GM23338 (cell line): ENCODE data around the gene RPL27A. TPM values are rescaled to one million over a fixed set of nuclear protein-coding genes. Genes with fewer than 3 reads are reported as not detected.

Source experiments
- ATAC-seq: fragments of 200-7000 bp; cut with Tn5 transposase; 3 replicates; pipeline ENCODE4 v1.9.1; 2020
- DNase-seq: peaks from one replicate; pipeline ENCODE4 v3.0.0-alpha.2; 2015; ENCODE audit warnings: low spot score
- H2AFZ ChIP-seq: fragments of 200-600 bp; sonication (generic); 2 replicates; pipeline ENCODE4 v1.8.0; 2016; ENCODE audit warnings: antibody characterized with exemption, mild to moderate bottlenecking, moderate library complexity
- H3F3A ChIP-seq: fragments of 200-600 bp; sonication (generic); replicated peaks from 2 replicates; pipeline ENCODE4 v1.8.0; 2017; ENCODE audit warnings: antibody characterized with exemption, mixed run types, low read depth
- H3K27ac ChIP-seq: fragments of 200-600 bp; sonication (generic); 2 replicates; pipeline ENCODE4 v1.6.1; 2016; ENCODE audit warnings: low read depth
- H3K27me3 ChIP-seq: fragments of 200-600 bp; sonication (generic); 2 replicates; pipeline ENCODE4 v1.8.0; 2016; ENCODE audit warnings: mild to moderate bottlenecking, mixed run types, moderate library complexity; ENCODE audit not compliant: insufficient read depth
- H3K36me3 ChIP-seq: fragments of 200-600 bp; sonication (generic); 2 replicates; pipeline ENCODE4 v1.8.0; 2016; ENCODE audit warnings: mild to moderate bottlenecking; ENCODE audit not compliant: insufficient read depth
- H3K4me1 ChIP-seq: fragments of 200-600 bp; sonication (generic); 2 replicates; pipeline ENCODE4 v1.8.0; 2016; ENCODE audit warnings: mild to moderate bottlenecking, moderate library complexity; ENCODE audit not compliant: insufficient read depth
- H3K4me2 ChIP-seq: fragments of 200-600 bp; sonication (generic); 2 replicates; pipeline ENCODE4 v1.7.1; 2017; ENCODE audit warnings: mixed run types
- H3K4me3 ChIP-seq: fragments of 200-600 bp; sonication (generic); 2 replicates; pipeline ENCODE4 v1.6.1; 2016; ENCODE audit warnings: mixed run types
- H3K79me2 ChIP-seq: fragments of 200-600 bp; sonication (generic); replicated peaks from 2 replicates; pipeline ENCODE4 v1.8.0; 2017; ENCODE audit warnings: mild to moderate bottlenecking; ENCODE audit not compliant: insufficient read depth
- H3K9me2 ChIP-seq: fragments of 200-600 bp; sonication (generic); 2 replicates; pipeline ENCODE4 v1.8.0; 2017; ENCODE audit not compliant: insufficient read depth
- H4K20me1 ChIP-seq: fragments of 200-600 bp; sonication (generic); replicated peaks from 2 replicates; pipeline ENCODE4 v1.8.0; 2017; ENCODE audit warnings: mild to moderate bottlenecking; ENCODE audit not compliant: insufficient read depth
- H3K27ac Mint-ChIP-seq: 2 replicates; pipeline ENCODE4 v1.8.0; 2020; ENCODE audit warnings: inconsistent platforms, mild to moderate bottlenecking, moderate library complexity, mixed read lengths
- H3K27me3 Mint-ChIP-seq: 3 replicates; pipeline ENCODE4 v1.8.0; 2022; ENCODE audit warnings: low read depth, mild to moderate bottlenecking, moderate library complexity, mixed read lengths, inconsistent platforms; ENCODE audit not compliant: insufficient read depth, poor library complexity
- H3K36me3 Mint-ChIP-seq: 3 replicates; pipeline ENCODE4 v1.8.0; 2021; ENCODE audit warnings: low read depth, mild to moderate bottlenecking, inconsistent platforms, moderate library complexity, mixed read lengths
- H3K4me1 Mint-ChIP-seq: 3 replicates; pipeline ENCODE4 v1.8.0; 2020; ENCODE audit warnings: mild to moderate bottlenecking, inconsistent platforms, mixed read lengths
- H3K4me3 Mint-ChIP-seq: 3 replicates; pipeline ENCODE4 v1.8.0; 2021; ENCODE audit warnings: moderate library complexity, mild to moderate bottlenecking, inconsistent platforms, mixed read lengths
- H3K9me3 Mint-ChIP-seq: 3 replicates; pipeline ENCODE4 v1.8.0; 2020; ENCODE audit warnings: moderate library complexity, mild to moderate bottlenecking, inconsistent platforms, mixed read lengths
- CREB1 ChIP-seq: fragments of 250-450 bp; sonication (Bioruptor Pico); IDR thresholded peaks from 2 replicates; pipeline ENCODE4 v1.5.0; 2020; ENCODE audit warnings: low read depth, mild to moderate bottlenecking, moderate library complexity
- EZH2 ChIP-seq: fragments of 200-600 bp; sonication (generic); IDR thresholded peaks from one replicate; pipeline ENCODE4 v1.8.0; 2017; ENCODE audit warnings: antibody characterized with exemption, mild to moderate bottlenecking, low read depth; ENCODE audit not compliant: unreplicated experiment
- EZH2phosphoT487 ChIP-seq: fragments of 200-600 bp; sonication (generic); IDR thresholded peaks from one replicate; pipeline ENCODE4 v1.8.1; 2018; ENCODE audit warnings: antibody characterized with exemption; ENCODE audit not compliant: unreplicated experiment
- JUNB ChIP-seq: IDR thresholded peaks from one replicate; pipeline ENCODE4 v1.6.1; 2016; ENCODE audit warnings: antibody characterized with exemption; ENCODE audit not compliant: unreplicated experiment
- NANOG ChIP-seq: IDR thresholded peaks from 2 replicates; pipeline ENCODE4 v1.6.1; 2016; ENCODE audit warnings: antibody characterized with exemption, borderline replicate concordance
- POLR2AphosphoS5 ChIP-seq: IDR thresholded peaks from 2 replicates; pipeline ENCODE4 v1.6.1; 2016; ENCODE audit warnings: antibody characterized with exemption, low read depth
- STAT1 ChIP-seq: IDR thresholded peaks from one replicate; pipeline ENCODE4 v1.6.1; 2016; ENCODE audit warnings: antibody characterized with exemption; ENCODE audit not compliant: unreplicated experiment
- ZNF114 ChIP-seq: fragments of 250-450 bp; sonication (Bioruptor Pico); IDR thresholded peaks from 2 replicates; pipeline ENCODE4 v1.5.0; 2020; ENCODE audit warnings: mild to moderate bottlenecking, moderate library complexity
- ZNF331 ChIP-seq: fragments of 250-450 bp; sonication (Bioruptor Pico); IDR thresholded peaks from 2 replicates; pipeline ENCODE4 v1.5.0; 2020; ENCODE audit warnings: low read depth, mild to moderate bottlenecking, moderate library complexity
- polyA plus RNA-seq: library from polyadenylated mRNA; unstranded; fragments of >200 nt; fragmentation: Nextera tagmentation; extraction: Ambion mirVana; gene quantifications from 2 replicates; pipeline ENCODE4 v1.2.1, GENCODE V29; 2016
- total RNA-seq: library from RNA; depleted of rRNA; stranded (reverse); fragments of >200 nt; shearing (Covaris generic); gene quantifications from 2 replicates; pipeline ENCODE4 v1.2.3, GENCODE V29; 2014
- TF ChIP-seq, protein P1 (sequence below): IDR thresholded peaks from one replicate; pipeline ENCODE4 v1.6.1; 2018; ENCODE audit warnings: antibody characterized with exemption; ENCODE audit not compliant: unreplicated experiment
- TF ChIP-seq, protein P2 (sequence below): IDR thresholded peaks from 2 replicates; pipeline ENCODE4 v1.6.1; 2016; ENCODE audit warnings: antibody characterized with exemption
- TF ChIP-seq, protein P3 (sequence below): fragments of 250-450 bp; sonication (Bioruptor Pico); IDR thresholded peaks from 2 replicates; pipeline ENCODE4 v1.5.0; 2020; ENCODE audit warnings: mild to moderate bottlenecking, moderate library complexity
- TF ChIP-seq, protein P4 (sequence below), 2 experiments: fragments of 200-600 bp in 1 of 2; sonication (generic) in 1 of 2; conservative IDR thresholded peaks; 2 replicates each; pipeline versions ENCODE4 v1.5.1 to v1.6.1; 2016 to 2017; ENCODE audit warnings: antibody characterized with exemption in 2 of 2, low read depth in 2 of 2, mild to moderate bottlenecking in 2 of 2, moderate library complexity in 1 of 2

Gene RPL27A
- total and polyA plus RNA-seq, 2 experiments from 2014 or later, result 1,283 to 3,167 TPM

DNA sequence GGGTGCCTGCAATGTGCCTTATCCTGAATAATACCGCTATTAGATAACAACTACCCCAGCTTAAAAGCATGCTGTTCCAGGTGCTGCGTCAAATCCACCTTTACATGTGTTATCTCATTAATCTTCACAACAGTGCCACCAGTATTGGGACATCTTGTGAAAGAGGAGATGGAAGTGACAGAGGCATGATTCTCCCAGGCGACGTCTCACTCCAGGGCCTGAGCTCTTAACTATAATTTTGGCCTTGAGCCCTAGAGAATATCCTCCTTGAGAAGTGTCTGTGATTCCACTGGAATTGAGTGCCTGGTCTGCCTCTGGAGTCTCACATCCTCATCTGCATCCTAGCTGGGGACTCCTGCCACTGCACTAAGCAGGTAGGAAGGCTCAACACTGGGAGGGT lies 43.8 kb downstream of the RPL27A start:
- Mint-ChIP-seq H3K27ac (no peak overlapping the region), H3K27me3 (peaks cover 12% of the 10 kb centered on the region)
- no peaks in the 10 kb centered on the region for H4K20me1 ChIP-seq

More for the DNA sequence above, 43.8 kb downstream of the RPL27A start:
- no peaks in the 10 kb centered on the region for H3K9me3 Mint-ChIP-seq
- Histone ChIP-seq H3K27ac (no peak overlapping the region), H3F3A (no peaks in the 10 kb centered on the region), H3K79me2 (no peaks in the 10 kb centered on the region), H3K4me2 (no peak overlapping the region), H3K9me2 (no peaks in the 10 kb centered on the region), H3K4me1 (peaks cover 11% of the 10 kb centered on the region; the same call in 1 of the 2 replicates), H3K27me3 (no peaks in the 10 kb centered on the region), H3K36me3 (no peaks in the 10 kb centered on the region), H3K4me3 (no peak overlapping the region), H2AFZ (no peak overlapping the region)
- H3K4me3 Mint-ChIP-seq, result no peak overlapping the region
- H3K4me1 Mint-ChIP-seq, result peaks cover 29% of the 10 kb centered on the region
- TF ChIP-seq, protein P1, sequence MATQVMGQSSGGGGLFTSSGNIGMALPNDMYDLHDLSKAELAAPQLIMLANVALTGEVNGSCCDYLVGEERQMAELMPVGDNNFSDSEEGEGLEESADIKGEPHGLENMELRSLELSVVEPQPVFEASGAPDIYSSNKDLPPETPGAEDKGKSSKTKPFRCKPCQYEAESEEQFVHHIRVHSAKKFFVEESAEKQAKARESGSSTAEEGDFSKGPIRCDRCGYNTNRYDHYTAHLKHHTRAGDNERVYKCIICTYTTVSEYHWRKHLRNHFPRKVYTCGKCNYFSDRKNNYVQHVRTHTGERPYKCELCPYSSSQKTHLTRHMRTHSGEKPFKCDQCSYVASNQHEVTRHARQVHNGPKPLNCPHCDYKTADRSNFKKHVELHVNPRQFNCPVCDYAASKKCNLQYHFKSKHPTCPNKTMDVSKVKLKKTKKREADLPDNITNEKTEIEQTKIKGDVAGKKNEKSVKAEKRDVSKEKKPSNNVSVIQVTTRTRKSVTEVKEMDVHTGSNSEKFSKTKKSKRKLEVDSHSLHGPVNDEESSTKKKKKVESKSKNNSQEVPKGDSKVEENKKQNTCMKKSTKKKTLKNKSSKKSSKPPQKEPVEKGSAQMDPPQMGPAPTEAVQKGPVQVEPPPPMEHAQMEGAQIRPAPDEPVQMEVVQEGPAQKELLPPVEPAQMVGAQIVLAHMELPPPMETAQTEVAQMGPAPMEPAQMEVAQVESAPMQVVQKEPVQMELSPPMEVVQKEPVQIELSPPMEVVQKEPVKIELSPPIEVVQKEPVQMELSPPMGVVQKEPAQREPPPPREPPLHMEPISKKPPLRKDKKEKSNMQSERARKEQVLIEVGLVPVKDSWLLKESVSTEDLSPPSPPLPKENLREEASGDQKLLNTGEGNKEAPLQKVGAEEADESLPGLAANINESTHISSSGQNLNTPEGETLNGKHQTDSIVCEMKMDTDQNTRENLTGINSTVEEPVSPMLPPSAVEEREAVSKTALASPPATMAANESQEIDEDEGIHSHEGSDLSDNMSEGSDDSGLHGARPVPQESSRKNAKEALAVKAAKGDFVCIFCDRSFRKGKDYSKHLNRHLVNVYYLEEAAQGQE, result no peak
- TF ChIP-seq STAT1, result no peak
- TF ChIP-seq, protein P2, sequence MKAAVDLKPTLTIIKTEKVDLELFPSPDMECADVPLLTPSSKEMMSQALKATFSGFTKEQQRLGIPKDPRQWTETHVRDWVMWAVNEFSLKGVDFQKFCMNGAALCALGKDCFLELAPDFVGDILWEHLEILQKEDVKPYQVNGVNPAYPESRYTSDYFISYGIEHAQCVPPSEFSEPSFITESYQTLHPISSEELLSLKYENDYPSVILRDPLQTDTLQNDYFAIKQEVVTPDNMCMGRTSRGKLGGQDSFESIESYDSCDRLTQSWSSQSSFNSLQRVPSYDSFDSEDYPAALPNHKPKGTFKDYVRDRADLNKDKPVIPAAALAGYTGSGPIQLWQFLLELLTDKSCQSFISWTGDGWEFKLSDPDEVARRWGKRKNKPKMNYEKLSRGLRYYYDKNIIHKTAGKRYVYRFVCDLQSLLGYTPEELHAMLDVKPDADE, result no peak
- no peak for TF ChIP-seq ZNF114 (CRISPR knock-in tag)
- no peak for TF ChIP-seq JUNB
- TF ChIP-seq NANOG, result no peak
- TF ChIP-seq, protein P3, sequence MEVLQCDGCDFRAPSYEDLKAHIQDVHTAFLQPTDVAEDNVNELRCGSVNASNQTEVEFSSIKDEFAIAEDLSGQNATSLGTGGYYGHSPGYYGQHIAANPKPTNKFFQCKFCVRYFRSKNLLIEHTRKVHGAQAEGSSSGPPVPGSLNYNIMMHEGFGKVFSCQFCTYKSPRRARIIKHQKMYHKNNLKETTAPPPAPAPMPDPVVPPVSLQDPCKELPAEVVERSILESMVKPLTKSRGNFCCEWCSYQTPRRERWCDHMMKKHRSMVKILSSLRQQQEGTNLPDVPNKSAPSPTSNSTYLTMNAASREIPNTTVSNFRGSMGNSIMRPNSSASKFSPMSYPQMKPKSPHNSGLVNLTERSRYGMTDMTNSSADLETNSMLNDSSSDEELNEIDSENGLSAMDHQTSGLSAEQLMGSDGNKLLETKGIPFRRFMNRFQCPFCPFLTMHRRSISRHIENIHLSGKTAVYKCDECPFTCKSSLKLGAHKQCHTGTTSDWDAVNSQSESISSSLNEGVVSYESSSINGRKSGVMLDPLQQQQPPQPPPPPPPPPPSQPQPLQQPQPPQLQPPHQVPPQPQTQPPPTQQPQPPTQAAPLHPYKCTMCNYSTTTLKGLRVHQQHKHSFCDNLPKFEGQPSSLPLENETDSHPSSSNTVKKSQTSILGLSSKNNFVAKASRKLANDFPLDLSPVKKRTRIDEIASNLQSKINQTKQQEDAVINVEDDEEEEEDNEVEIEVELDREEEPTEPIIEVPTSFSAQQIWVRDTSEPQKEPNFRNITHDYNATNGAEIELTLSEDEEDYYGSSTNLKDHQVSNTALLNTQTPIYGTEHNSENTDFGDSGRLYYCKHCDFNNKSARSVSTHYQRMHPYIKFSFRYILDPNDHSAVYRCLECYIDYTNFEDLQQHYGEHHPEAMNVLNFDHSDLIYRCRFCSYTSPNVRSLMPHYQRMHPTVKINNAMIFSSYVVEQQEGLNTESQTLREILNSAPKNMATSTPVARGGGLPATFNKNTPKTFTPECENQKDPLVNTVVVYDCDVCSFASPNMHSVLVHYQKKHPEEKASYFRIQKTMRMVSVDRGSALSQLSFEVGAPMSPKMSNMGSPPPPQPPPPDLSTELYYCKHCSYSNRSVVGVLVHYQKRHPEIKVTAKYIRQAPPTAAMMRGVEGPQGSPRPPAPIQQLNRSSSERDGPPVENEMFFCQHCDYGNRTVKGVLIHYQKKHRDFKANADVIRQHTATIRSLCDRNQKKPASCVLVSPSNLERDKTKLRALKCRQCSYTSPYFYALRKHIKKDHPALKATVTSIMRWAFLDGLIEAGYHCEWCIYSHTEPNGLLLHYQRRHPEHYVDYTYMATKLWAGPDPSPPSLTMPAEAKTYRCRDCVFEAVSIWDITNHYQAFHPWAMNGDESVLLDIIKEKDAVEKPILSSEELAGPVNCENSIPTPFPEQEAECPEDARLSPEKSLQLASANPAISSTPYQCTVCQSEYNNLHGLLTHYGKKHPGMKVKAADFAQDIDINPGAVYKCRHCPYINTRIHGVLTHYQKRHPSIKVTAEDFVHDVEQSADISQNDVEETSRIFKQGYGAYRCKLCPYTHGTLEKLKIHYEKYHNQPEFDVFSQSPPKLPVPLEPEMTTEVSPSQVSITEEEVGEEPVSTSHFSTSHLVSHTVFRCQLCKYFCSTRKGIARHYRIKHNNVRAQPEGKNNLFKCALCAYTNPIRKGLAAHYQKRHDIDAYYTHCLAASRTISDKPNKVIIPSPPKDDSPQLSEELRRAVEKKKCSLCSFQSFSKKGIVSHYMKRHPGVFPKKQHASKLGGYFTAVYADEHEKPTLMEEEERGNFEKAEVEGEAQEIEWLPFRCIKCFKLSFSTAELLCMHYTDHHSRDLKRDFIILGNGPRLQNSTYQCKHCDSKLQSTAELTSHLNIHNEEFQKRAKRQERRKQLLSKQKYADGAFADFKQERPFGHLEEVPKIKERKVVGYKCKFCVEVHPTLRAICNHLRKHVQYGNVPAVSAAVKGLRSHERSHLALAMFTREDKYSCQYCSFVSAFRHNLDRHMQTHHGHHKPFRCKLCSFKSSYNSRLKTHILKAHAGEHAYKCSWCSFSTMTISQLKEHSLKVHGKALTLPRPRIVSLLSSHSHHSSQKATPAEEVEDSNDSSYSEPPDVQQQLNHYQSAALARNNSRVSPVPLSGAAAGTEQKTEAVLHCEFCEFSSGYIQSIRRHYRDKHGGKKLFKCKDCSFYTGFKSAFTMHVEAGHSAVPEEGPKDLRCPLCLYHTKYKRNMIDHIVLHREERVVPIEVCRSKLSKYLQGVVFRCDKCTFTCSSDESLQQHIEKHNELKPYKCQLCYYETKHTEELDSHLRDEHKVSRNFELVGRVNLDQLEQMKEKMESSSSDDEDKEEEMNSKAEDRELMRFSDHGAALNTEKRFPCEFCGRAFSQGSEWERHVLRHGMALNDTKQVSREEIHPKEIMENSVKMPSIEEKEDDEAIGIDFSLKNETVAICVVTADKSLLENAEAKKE (CRISPR knock-in tag), result no peak
- TF ChIP-seq EZH2phosphoT487, result no peak
- TF ChIP-seq POLR2AphosphoS5, result no peak
- TF ChIP-seq, protein P4, sequence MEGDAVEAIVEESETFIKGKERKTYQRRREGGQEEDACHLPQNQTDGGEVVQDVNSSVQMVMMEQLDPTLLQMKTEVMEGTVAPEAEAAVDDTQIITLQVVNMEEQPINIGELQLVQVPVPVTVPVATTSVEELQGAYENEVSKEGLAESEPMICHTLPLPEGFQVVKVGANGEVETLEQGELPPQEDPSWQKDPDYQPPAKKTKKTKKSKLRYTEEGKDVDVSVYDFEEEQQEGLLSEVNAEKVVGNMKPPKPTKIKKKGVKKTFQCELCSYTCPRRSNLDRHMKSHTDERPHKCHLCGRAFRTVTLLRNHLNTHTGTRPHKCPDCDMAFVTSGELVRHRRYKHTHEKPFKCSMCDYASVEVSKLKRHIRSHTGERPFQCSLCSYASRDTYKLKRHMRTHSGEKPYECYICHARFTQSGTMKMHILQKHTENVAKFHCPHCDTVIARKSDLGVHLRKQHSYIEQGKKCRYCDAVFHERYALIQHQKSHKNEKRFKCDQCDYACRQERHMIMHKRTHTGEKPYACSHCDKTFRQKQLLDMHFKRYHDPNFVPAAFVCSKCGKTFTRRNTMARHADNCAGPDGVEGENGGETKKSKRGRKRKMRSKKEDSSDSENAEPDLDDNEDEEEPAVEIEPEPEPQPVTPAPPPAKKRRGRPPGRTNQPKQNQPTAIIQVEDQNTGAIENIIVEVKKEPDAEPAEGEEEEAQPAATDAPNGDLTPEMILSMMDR (conservative IDR thresholded peaks at IDR 0.05; ENCODE audit: low read depth in 2 of 2), result no peak
- TF ChIP-seq CREB1, result no peak
- TF ChIP-seq ZNF331 (CRISPR knock-in tag), result no peak
- no peak for TF ChIP-seq EZH2
- DNase-seq, result no peak
- no peaks in the 10 kb centered on the region; the same call in 2 of the 3 replicates for H3K36me3 Mint-ChIP-seq
- ATAC-seq, result no peak
